NCI-H446 treated with DMSO at 0.1 percent for 48 hours (cell line): ENCODE measurements around the gene DRD1.
"Not testable (repeated sequence)": the region's sequence is repeated elsewhere in the genome, so short reads cannot be mapped to it uniquely, and the experiment has no call there.

Experiments used
- DNase-seq: peaks from one replicate; lab custom pipeline; 2025; lab: John Stamatoyannopoulos, UW

DRD1 gene

GRCh38 chr5:175467983-175468690, 24.2 kb upstream of the DRD1 start:
- no peak for DNase-seq

DNA sequence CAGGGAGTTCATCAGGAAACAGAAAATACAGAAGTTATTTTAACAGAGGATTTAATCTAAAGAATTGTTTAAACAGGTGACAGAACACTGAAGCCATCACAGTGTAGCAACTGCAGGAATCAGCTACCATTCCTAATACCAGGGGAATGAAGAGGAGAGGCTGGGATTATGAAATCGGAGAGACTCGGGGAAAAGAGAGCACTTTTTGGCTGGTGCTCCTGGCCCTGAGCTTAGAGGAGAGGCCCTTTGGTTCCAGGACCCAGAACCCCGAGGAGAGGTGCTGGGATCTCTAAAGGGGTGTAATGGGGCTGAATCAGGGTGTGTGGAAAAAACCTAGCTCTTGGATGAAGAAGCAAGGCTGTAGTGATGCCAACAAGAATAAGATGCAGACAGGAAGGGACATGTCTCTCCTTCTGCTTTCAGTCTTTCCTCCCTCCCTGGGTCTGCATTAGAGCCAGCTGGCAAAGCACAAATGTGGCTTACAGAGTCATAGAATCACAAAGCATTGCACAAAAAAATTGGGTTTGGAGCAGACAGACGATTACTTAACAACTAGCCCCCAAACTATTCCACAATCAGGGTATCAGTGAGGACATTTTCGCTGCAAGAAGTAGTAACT, 22.8 kb upstream of the DRD1 start:
- peak; percentile 55 for DNase-seq

GRCh38 chr5:175465282-175465681, 21.3 kb upstream of the DRD1 start:
- no peak for DNase-seq

DNA sequence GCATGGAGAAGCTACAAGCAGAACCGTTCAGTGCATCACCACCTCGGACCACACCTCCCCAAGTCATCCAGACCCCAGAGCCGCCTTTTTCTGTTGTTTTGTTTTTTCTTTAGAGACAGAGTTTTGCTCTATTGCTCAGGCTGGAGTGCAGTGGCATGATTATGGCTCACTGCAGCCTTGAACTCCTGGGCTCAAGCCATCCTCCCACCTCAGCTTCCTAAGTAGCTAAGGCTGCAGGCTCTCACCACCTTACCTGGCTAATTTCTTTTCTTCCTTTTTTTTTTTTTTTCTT, 20.9 kb upstream of the DRD1 start:
- no peak for DNase-seq

GRCh38 chr5:175464074-175464941, 20.3 kb upstream of the DRD1 start:
- no peak for DNase-seq

DNA sequence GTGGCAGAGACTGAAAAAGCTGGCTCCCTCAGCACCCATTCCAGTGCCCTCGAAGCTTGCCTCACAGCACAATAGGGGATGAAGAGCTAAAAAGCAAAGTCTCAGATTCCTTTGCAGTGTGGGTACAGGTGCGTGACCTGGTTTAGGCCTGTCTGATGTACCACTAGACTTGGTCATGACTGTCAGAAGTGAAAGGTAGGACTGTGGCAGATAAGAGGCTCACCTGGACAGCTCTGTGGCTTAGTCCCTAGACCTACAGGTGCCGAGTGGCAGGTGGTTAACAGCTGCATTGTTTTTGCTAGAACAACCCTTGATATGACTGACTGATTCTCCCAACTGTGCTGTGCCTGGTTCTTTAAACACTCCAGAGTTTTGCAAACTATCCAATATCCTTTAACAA, 19.7 kb upstream of the DRD1 start:
- no peak for DNase-seq

DNA sequence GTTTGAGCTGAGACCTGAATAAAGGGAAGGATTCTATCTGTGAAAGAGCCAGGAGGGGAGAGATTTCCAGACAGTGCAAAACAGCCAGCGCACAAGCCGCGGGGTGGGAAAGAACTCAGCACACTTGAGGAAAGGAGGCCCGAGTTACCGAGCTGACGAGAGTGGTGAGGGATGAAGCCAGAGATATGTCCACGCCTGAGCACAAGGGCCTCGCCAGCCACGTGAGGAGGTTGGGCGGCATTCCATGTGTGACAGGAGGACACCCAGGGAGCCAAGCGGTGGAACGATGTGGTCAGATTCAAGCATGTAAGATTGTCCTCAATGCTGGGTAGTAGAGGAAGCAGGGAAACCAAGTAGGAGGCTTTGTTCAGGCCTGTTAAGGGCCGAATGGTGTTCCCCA, 17.4 kb upstream of the DRD1 start:
- DNase-seq, result no peak

DNA sequence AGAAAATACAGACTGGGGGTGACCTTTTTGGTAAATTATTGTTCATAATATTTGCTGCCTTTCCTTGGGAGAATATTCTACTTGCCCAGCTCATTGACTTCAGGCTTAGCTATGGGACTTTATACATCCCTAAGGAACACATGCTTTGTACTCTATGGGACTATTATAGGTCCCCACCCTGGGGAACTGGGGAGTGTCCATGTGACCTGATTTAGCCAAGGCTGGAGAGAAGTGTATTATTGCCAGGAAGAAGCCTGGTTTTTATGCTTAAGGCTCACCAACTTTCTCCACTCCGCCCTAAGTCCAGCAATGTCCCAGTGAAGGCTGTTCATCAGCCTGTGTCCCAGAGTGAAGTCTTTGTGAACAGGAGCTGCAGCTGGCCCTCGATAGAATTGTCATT, 16.6 kb upstream of the DRD1 start:
- DNase-seq, result no peak

DNA sequence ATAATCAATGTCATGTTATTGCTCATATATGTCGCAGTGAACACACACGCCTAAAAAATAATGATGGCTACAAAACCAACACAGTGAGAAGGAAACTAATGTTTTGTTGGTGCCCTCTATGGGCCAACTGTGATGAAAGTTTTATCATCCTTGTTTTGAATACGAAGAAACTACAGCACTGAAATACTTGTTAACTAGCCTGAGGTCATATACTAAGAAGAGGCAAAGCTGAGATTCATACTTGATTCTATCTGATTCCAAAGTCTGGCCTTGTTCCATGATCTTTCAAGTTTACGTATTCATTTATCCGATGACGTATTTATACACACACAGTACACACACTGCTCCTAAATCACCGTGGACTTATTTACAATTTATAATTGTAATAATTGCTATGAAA, 16.1 kb upstream of the DRD1 start:
- DNase-seq, result peak; percentile 2

- DNase-seq, result no peak
These were observed 13.5 kb upstream of the DRD1 start for GRCh38 chr5:175457466-175457865.

DNA sequence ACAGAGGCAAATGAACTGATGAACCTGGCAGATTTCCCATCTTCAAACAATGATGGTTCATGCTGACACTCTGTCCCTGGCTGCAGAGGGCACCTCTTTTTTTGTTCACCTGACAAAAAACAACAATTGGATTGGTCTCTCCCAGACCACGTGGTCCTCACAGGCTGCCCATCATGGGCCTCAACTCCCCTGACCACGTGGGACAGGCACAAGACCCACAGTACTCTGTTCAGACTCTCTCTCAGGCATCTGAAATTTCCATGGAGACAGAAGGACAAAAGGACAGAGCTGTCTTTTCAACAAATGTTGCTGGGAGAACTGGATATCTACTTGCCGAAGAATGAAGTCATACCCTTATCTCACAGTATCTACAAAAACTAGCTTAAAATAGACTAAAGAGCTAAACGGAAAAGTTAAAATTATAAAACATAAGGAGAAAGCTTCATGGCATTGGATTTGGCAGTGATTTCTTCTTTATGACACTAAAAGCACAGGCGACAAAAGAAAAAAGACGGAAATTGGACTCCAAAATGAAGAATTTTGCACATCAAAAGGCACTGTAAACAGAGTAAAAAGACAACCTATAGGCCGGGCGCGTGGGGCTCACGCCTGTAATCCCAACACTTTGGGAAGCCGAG, 12.2 kb upstream of the DRD1 start:
- DNase-seq, result no peak

DNA sequence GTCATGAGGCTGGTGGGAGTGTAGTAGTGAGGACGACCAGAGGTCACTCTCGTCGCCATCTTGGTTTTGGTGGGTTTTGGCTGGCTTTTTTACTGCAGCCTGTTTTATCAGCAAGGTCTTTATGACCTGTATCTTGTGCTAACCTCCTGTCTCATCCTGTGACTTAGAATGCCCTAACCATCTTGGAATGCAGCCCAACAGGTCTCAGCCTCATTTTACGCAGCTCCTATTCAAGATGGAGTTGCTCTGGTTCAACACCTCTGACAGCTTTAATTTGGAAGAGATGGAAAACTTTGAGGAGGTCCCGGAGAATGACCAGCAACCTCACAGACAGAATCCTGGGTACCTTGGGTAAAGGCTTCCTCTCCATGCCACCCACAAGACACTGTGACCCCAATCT, 10.4 kb upstream of the DRD1 start:
- DNase-seq, result not testable (repeated sequence)

GRCh38 chr5:175452166-175452565, 8.2 kb upstream of the DRD1 start:
- DNase-seq, result no peak

DNA sequence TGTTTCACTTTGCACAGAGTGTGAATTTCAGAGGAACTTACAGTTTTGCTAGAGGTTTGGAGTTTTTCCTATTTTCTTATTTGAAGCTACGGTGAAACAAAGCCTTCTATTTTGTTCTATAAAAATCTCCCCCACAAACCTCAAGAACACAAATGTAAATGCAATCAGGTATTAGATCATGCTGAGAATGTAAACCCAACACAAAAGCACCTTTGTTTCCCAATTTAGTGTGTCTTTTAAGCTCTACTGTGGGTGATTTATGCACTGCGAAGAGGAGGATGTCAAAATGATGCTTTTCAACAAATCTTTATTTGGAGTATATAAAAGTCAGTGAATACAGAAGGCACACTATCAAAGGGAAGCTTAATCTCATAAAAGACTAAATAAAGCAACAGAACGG, 4.3 kb upstream of the DRD1 start:
- no peak for DNase-seq

GRCh38 chr5:175447571-175447970, 3.6 kb upstream of the DRD1 start:
- no peak for DNase-seq

DNA sequence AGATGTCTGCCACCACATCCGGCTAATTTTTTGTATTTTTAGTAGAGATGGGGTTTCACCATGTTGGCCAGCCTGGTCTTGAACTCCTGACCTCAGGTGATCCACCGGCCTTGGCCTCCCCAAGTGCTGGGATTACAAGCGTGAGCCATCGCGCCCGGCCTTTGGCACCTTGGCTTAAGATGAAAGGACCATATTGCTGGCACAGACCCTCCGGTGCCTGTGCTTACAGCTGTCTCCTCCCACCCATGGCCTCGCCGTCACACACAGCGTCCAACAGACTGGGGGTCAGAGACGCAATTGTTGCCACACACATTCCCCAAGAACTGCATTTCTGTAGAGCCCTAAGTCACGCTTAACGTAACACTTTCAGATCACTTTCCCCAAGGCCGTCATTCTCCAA, 2.4 kb upstream of the DRD1 start:
- not testable (repeated sequence) for DNase-seq

DNA sequence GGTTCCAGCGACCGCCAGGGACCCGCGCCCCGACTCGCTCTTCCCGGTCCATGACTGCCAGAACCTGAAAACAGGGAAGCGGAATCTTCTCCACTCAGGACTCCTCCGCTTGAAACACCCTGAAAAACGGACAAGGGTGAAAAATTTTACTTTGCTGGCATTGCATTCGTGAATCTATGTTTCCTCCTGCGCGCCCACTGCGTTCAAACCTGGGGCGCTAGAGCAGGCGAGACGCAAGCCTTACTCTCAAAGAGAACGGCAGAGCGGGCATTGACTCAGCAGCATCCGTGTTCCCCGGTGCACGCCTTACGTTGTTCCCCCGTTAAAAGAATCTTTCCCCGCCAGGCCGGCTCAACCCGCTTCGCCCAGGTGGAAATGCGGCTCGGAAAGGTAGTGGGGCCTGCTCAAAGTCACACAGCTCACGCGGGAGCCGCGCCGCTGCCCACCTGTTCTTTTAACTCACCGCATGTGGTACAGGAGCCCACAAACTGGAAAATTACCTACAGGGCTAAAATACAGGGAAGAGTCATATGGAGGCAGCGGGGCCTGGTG, 999 bp upstream of the DRD1 start:
- DNase-seq, result no peak

GRCh38 chr5:175443514-175444059, 395 bp downstream of the DRD1 start:
- no peak for DNase-seq

- no peak for DNase-seq
These were observed 5.6 kb downstream of the DRD1 start for GRCh38 chr5:175438234-175438857.

DNA sequence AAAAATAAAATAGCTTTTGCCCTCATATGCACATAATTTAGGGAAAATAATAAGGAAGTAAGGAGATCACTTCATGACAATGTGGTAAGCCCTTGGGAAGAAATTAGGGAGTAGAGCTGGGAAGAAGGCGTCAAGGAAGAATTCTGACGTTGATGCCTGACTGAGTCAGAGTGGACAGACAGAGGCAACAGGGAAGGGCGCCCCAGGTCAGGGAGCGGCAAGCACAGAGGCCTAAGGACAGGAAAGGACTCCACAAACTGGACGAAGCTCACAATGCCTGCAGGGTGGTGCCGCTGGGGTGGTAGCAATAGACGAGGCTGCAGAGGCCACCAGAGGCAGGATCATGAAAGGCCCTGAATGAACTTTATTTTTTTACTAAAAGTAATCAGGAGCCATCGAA, 7.6 kb downstream of the DRD1 start:
- DNase-seq, result no peak

DNA sequence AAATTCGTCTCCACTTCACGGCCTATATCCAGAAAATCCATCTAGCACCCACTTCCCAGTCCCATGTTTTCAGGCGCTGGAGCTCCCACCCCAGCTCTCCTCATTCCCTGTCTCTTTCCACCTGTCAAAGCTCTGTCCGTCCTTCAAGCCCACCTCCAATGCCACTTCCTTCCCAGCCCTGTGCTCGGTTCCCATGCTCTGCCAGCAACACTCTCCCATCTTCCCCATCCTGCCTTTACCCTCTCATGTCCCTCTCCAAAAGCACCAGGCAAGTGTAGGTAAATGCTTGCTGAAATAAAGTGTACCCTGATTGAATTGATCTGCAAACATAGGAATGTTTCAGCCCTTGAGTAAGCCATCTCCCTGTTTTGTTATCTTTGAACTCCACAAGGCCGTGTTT, 9.2 kb downstream of the DRD1 start:
- no peak for DNase-seq

GRCh38 chr5:175427762-175428161, 16.2 kb downstream of the DRD1 start:
- no peak for DNase-seq
